NCI-H345 treated with DMSO at 0.1 percent for 48 hours (cell line): ENCODE data around the gene MRPL28.

Experiments
- DNase-seq: peaks from one replicate; lab custom pipeline; 2025; ENCODE audit not compliant: unreplicated experiment; lab: John Stamatoyannopoulos, UW

MRPL28 gene

DNA sequence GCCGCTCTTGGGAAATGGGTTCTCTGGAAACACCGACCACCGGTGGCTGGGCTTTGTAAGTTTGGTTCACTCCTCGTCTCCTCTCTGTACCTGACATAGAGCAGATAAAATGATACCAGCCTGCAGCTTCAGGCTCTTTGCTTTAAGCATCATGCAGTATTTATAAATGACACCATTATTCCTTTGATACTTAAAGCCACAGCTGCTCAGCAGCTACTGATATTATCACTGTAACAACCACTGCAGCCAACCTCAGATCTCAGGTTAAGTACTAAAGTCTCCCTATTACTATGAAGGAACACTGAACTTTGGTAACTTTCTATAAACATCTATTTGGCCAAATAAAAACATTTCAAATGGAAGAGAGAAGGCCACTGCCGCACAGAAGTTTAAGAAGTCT, 52.8 kb downstream of the MRPL28 start:
- no peak for DNase-seq
